Neural progenitor cell (in vitro differentiated cells): ENCODE data around the gene ACSM4. TPM values are rescaled to one million over a fixed set of nuclear protein-coding genes. Genes with fewer than 3 reads are reported as not detected.
A peak's percentile ranks its signal among the peaks of the same experiment; 100 is the strongest.

Experiments used
- DNase-seq: peaks from one replicate; pipeline ENCODE4 v3.0.0-alpha.2; 2016; ENCODE audit warnings: low spot score
- H2AFZ ChIP-seq: fragments of 200-600 bp; sonication (generic); replicated peaks from 2 replicates; pipeline ENCODE4 v1.6.1; 2016; ENCODE audit warnings: antibody characterized with exemption
- H3F3A ChIP-seq: fragments of 200-600 bp; sonication (generic); 2 replicates; pipeline ENCODE4 v1.6.1; 2016; ENCODE audit warnings: antibody characterized with exemption, low read depth
- H3K27ac ChIP-seq: fragments of 200-600 bp; sonication (generic); 2 replicates; pipeline ENCODE4 v1.5.1; 2016; ENCODE audit warnings: mild to moderate bottlenecking
- H3K27me3 ChIP-seq: fragments of 200-600 bp; sonication (generic); 2 replicates; pipeline ENCODE4 v1.6.1; 2016; ENCODE audit warnings: mild to moderate bottlenecking, moderate library complexity
- H3K36me3 ChIP-seq: fragments of 200-600 bp; sonication (generic); 2 replicates; pipeline ENCODE4 v1.5.1; 2016
- H3K4me1 ChIP-seq: fragments of 200-600 bp; sonication (generic); 2 replicates; pipeline ENCODE4 v1.6.1; 2016; ENCODE audit warnings: mixed run types
- H3K4me2 ChIP-seq: fragments of 200-600 bp; sonication (generic); 2 replicates; pipeline ENCODE4 v1.6.1; 2016
- H3K4me3 ChIP-seq: fragments of 200-600 bp; sonication (generic); 2 replicates; pipeline ENCODE4 v1.5.1; 2016
- H3K79me2 ChIP-seq: fragments of 200-600 bp; sonication (generic); 2 replicates; pipeline ENCODE4 v1.6.1; 2016; ENCODE audit warnings: low read depth
- H3K9ac ChIP-seq: fragments of 200-600 bp; sonication (generic); 2 replicates; pipeline ENCODE4 v1.6.1; 2016
- H3K9me3 ChIP-seq: fragments of 200-600 bp; sonication (generic); 2 replicates; pipeline ENCODE4 v1.5.1; 2016; ENCODE audit warnings: low read depth
- H4K20me1 ChIP-seq: fragments of 200-600 bp; sonication (generic); 2 replicates; pipeline ENCODE4 v1.6.1; 2016; ENCODE audit warnings: low read depth
- H3K27ac Mint-ChIP-seq: 3 replicates; pipeline ENCODE4 v1.8.0; 2021; ENCODE audit warnings: mixed read lengths
- H3K27me3 Mint-ChIP-seq: 2 replicates; pipeline ENCODE4 v1.8.0; 2022; ENCODE audit warnings: low read depth, mild to moderate bottlenecking, inconsistent platforms, moderate library complexity, mixed read lengths; ENCODE audit not compliant: insufficient read depth
- H3K36me3 Mint-ChIP-seq: 3 replicates; pipeline ENCODE4 v1.8.0; 2021; ENCODE audit warnings: mixed read lengths
- H3K4me1 Mint-ChIP-seq: 3 replicates; pipeline ENCODE4 v1.8.0; 2021; ENCODE audit warnings: mixed read lengths
- H3K4me3 Mint-ChIP-seq: 3 replicates; pipeline ENCODE4 v1.8.0; 2021; ENCODE audit warnings: mild to moderate bottlenecking, moderate library complexity, mixed read lengths
- H3K9me3 Mint-ChIP-seq: 3 replicates; pipeline ENCODE4 v1.8.0; 2020; ENCODE audit warnings: mixed read lengths
- CTCF ChIP-seq: fragments of 200-600 bp; sonication (generic); IDR thresholded peaks from 2 replicates; pipeline ENCODE4 v1.5.1; 2017; ENCODE audit warnings: antibody characterized with exemption, mild to moderate bottlenecking
- EZH2 ChIP-seq: fragments of 200-600 bp; sonication (generic); IDR thresholded peaks from 2 replicates; pipeline ENCODE4 v1.6.1; 2017; ENCODE audit warnings: antibody characterized with exemption, mild to moderate bottlenecking, moderate library complexity
- EZH2phosphoT487 ChIP-seq: fragments of 200-600 bp; sonication (generic); IDR thresholded peaks from 2 replicates; pipeline ENCODE4 v1.6.1; 2017; ENCODE audit warnings: antibody characterized with exemption
- total RNA-seq: library from RNA; depleted of rRNA; stranded (reverse); fragments of >200 nt; gene quantifications from 2 replicates; pipeline ENCODE4 v1.2.3, GENCODE V29; 2015; ENCODE audit warnings: low replicate concordance

Gene ACSM4
- total RNA-seq: not detected in 2 replicates

- no peaks in the 10 kb centered on the region for H3K27me3 ChIP-seq
- peak within 1 kb of the TSS; percentile 15 for H2AFZ ChIP-seq
- Mint-ChIP-seq H3K4me1 (peaks cover 3% of the 10 kb centered on the region), H3K4me3 (no peak within 1 kb of the TSS), H3K27me3 (no peaks in the 10 kb centered on the region), H3K9me3 (no peaks in the 10 kb centered on the region), H3K27ac (no peak within 1 kb of the TSS), H3K36me3 (no peaks in the 10 kb centered on the region)
- no peak within 1 kb of the TSS for H3K27ac ChIP-seq
- no peaks in the 10 kb centered on the region for H3F3A ChIP-seq
- no peaks in the 10 kb centered on the region for H3K4me1 ChIP-seq
- H3K9me3 ChIP-seq: no peaks in the 10 kb centered on the region
- H3K79me2 ChIP-seq: no peaks in the 10 kb centered on the region
- no peak within 1 kb of the TSS for H3K9ac ChIP-seq
- DNase-seq: no peak
- TF ChIP-seq CTCF (no peak), EZH2phosphoT487 (no peak), EZH2 (no peak)
- H3K4me3 ChIP-seq: no peak within 1 kb of the TSS
- H3K4me2 ChIP-seq: no peak within 1 kb of the TSS
- H3K36me3 ChIP-seq: no peaks in the 10 kb centered on the region
- no peaks in the 10 kb centered on the region for H4K20me1 ChIP-seq
Observed at GRCh38 chr12:7303772-7304171, at the start of gene ACSM4. Gene ACSM4, plus strand, starts transcription at chr12:7304072. Its CDS starts 260 bp downstream, at chr12:7304332.

GRCh38 chr12:7259060-7259459 lies 44.8 kb upstream of the ACSM4 start:
- Mint-ChIP-seq H3K36me3 (no peaks in the 10 kb centered on the region), H3K27me3 (peaks cover 4% of the 10 kb centered on the region), H3K9me3 (peaks cover 8% of the 10 kb centered on the region), H3K4me3 (no peak overlapping the region), H3K27ac (no peak overlapping the region), H3K4me1 (no peaks in the 10 kb centered on the region)
- no peaks in the 10 kb centered on the region for H4K20me1 ChIP-seq
- DNase-seq: no peak
- no peak overlapping the region for H2AFZ ChIP-seq
- H3K27ac ChIP-seq: no peak overlapping the region
- no peak overlapping the region for H3K4me3 ChIP-seq
- H3K36me3 ChIP-seq: no peaks in the 10 kb centered on the region
- no peaks in the 10 kb centered on the region for H3K9me3 ChIP-seq
- no peak overlapping the region for H3K4me2 ChIP-seq
- no peaks in the 10 kb centered on the region for H3F3A ChIP-seq
- no peaks in the 10 kb centered on the region for H3K79me2 ChIP-seq
- H3K4me1 ChIP-seq: no peaks in the 10 kb centered on the region
- TF ChIP-seq EZH2phosphoT487: no peak
- no peak for TF ChIP-seq CTCF
- TF ChIP-seq EZH2: no peak
- H3K9ac ChIP-seq: no peak overlapping the region
- no peaks in the 10 kb centered on the region for H3K27me3 ChIP-seq

GRCh38 chr12:7264538-7264937 lies 39.3 kb upstream of the ACSM4 start:
- H3K27ac Mint-ChIP-seq: no peak overlapping the region
- Histone ChIP-seq H3K79me2 (no peaks in the 10 kb centered on the region), H3K27ac (no peak overlapping the region), H3K4me1 (no peaks in the 10 kb centered on the region), H3K4me3 (no peak overlapping the region), H3K9ac (no peak overlapping the region), H3K4me2 (no peak overlapping the region), H3F3A (no peaks in the 10 kb centered on the region), H2AFZ (no peak overlapping the region), H3K27me3 (no peaks in the 10 kb centered on the region), H3K36me3 (no peaks in the 10 kb centered on the region), H3K9me3 (no peaks in the 10 kb centered on the region), H4K20me1 (no peaks in the 10 kb centered on the region)
- H3K36me3 Mint-ChIP-seq: no peaks in the 10 kb centered on the region
- no peaks in the 10 kb centered on the region for H3K9me3 Mint-ChIP-seq
- TF ChIP-seq EZH2: no peak
- no peak for DNase-seq
- no peaks in the 10 kb centered on the region for H3K27me3 Mint-ChIP-seq
- H3K4me3 Mint-ChIP-seq: no peak overlapping the region
- H3K4me1 Mint-ChIP-seq: no peaks in the 10 kb centered on the region

- Mint-ChIP-seq H3K36me3 (no peaks in the 10 kb centered on the region), H3K27me3 (no peaks in the 10 kb centered on the region), H3K27ac (no peak overlapping the region), H3K4me1 (no peaks in the 10 kb centered on the region), H3K9me3 (no peaks in the 10 kb centered on the region), H3K4me3 (no peak overlapping the region)
- no peak for DNase-seq
- no peak overlapping the region for H3K4me2 ChIP-seq
- H3F3A ChIP-seq: no peaks in the 10 kb centered on the region
- no peaks in the 10 kb centered on the region for H3K27me3 ChIP-seq
- no peak overlapping the region for H2AFZ ChIP-seq
- TF ChIP-seq EZH2phosphoT487: no peak
- no peak for TF ChIP-seq CTCF
- no peaks in the 10 kb centered on the region for H4K20me1 ChIP-seq
- no peaks in the 10 kb centered on the region for H3K9me3 ChIP-seq
- H3K27ac ChIP-seq: no peak overlapping the region
- H3K79me2 ChIP-seq: no peaks in the 10 kb centered on the region
- no peaks in the 10 kb centered on the region for H3K36me3 ChIP-seq
- H3K4me3 ChIP-seq: no peak overlapping the region
- no peak overlapping the region for H3K9ac ChIP-seq
- H3K4me1 ChIP-seq: no peaks in the 10 kb centered on the region
Observed at GRCh38 chr12:7265251-7265650, 38.6 kb upstream of the ACSM4 start.
